H1 (cell line): Measurements from ENCODE around the gene RBM10. TPM values are rescaled to one million over a fixed set of nuclear protein-coding genes. Genes with fewer than 3 reads are reported as not detected.

Source experiments
- CTCF ChIA-PET: fragments of 300-600 bp; sonication (Branson Sonifier 250); formaldehyde crosslinking; loops from one replicate; lab custom pipeline; 2021; ENCODE audit not compliant: partially characterized antibody; lab: Charles Lee
- POLR2A ChIA-PET: fragments of 300-600 bp; sonication (Branson Sonifier 250); formaldehyde crosslinking; loops from one replicate; lab custom pipeline; 2021; ENCODE audit warnings: inconsistent platforms; ENCODE audit not compliant: partially characterized antibody; lab: Charles Lee
- DNase-seq, 2 experiments: peaks; one replicate each; pipeline versions ENCODE4 v3.0.0 to v3.0.0-alpha.2; 2010 to 2022; ENCODE audit warnings: low spot score in 2 of 2, low read depth in 1 of 2, mixed read lengths in 1 of 2
- FAIRE-seq: peaks from 2 replicates; lab custom pipeline; 2011; peaks lifted over from hg19 to GRCh38; lab: Jason Lieb, UNC
- H2AFZ ChIP-seq: 2 replicates; pipeline ENCODE4 v1.8.1; 2012; ENCODE audit warnings: low read length, inconsistent platforms
- H2AK5ac ChIP-seq: 2 replicates; pipeline ENCODE4 v1.6.1; 2013; ENCODE audit warnings: low read depth, low read length
- H2BK120ac ChIP-seq: replicated peaks from 2 replicates; pipeline ENCODE3; 2013; ENCODE audit warnings: low read depth, low read length, inconsistent platforms
- H2BK12ac ChIP-seq: 2 replicates; pipeline ENCODE4 v1.6.1; 2013; ENCODE audit warnings: low read depth, low read length
- H2BK15ac ChIP-seq: 2 replicates; pipeline ENCODE4 v1.6.1; 2013; ENCODE audit warnings: low read length
- H2BK20ac ChIP-seq: 2 replicates; pipeline ENCODE4 v1.6.1; 2013; ENCODE audit warnings: low read length
- H2BK5ac ChIP-seq: 2 replicates; pipeline ENCODE4 v1.6.1; 2013; ENCODE audit warnings: low read depth, low read length
- H3K14ac ChIP-seq: 2 replicates; pipeline ENCODE4 v1.6.1; 2013; ENCODE audit warnings: inconsistent platforms; ENCODE audit not compliant: insufficient read length
- H3K18ac ChIP-seq: 2 replicates; pipeline ENCODE4 v1.6.1; 2013; ENCODE audit warnings: low read length; ENCODE audit errors: extremely low read depth
- H3K23ac ChIP-seq: 2 replicates; pipeline ENCODE4 v1.6.1; 2013; ENCODE audit warnings: inconsistent platforms; ENCODE audit not compliant: insufficient read length
- H3K23me2 ChIP-seq: 2 replicates; pipeline ENCODE4 v1.6.1; 2013; ENCODE audit warnings: low read depth, low read length
- H3K27ac ChIP-seq: 2 replicates; pipeline ENCODE4 v1.6.1; 2011; ENCODE audit warnings: low read depth, low read length, inconsistent platforms
- H3K27me3 ChIP-seq, 4 experiments: replicated peaks in 1 of 4; 1 replicate in 1 of 4; 2 replicates in 3 of 4; pipeline versions ENCODE4 v1.6.1 to v1.8.1; 2011 to 2013; ENCODE audit warnings: low read length in 3 of 4, mild to moderate bottlenecking in 3 of 4, inconsistent platforms in 2 of 4, mixed read lengths in 2 of 4, moderate library complexity in 1 of 4; ENCODE audit not compliant: control insufficient read depth in 3 of 4, insufficient read depth in 3 of 4; ENCODE audit errors: extremely low read depth in 1 of 4
- H3K36me3 ChIP-seq, 4 experiments: 2 replicates each; pipeline versions ENCODE4 v1.6.1 to v1.8.1; 2011 to 2013; ENCODE audit warnings: mild to moderate bottlenecking in 4 of 4, low read length in 3 of 4, moderate library complexity in 2 of 4, control low read depth in 1 of 4, inconsistent platforms in 1 of 4; ENCODE audit not compliant: insufficient read depth in 4 of 4, control insufficient read depth in 2 of 4
- H3K4ac ChIP-seq: replicated peaks from 2 replicates; pipeline ENCODE3; 2013; ENCODE audit warnings: low read length, low read depth, mixed read lengths, inconsistent platforms; ENCODE audit not compliant: insufficient read length
- H3K4me1 ChIP-seq, 4 experiments: replicated peaks in 1 of 4; 1 replicate in 1 of 4; 2 replicates in 3 of 4; pipeline versions ENCODE4 v1.6.1 to v1.8.1; 2011 to 2013; ENCODE audit warnings: low read length in 3 of 4, inconsistent platforms in 2 of 4, mixed read lengths in 1 of 4; ENCODE audit not compliant: insufficient read depth in 4 of 4, control insufficient read depth in 3 of 4
- H3K4me2 ChIP-seq, 2 experiments: 2 replicates each; pipeline versions ENCODE4 v1.6.1 to v1.8.1; 2011 to 2013; ENCODE audit warnings: low read depth in 2 of 2, low read length in 2 of 2, control low read depth in 1 of 2, inconsistent platforms in 1 of 2, mild to moderate bottlenecking in 1 of 2; ENCODE audit not compliant: insufficient read depth in 1 of 2
- H3K4me3 ChIP-seq, 4 experiments: fragments of 200-600, 300-600 bp in 1 of 4; sonication (generic), shearing (Covaris generic), sonication (Bioruptor Twin) in 1 of 4; 2 replicates each; pipeline versions ENCODE4 v1.5.1 to v1.8.1; 2011 to 2016; ENCODE audit warnings: low read length in 4 of 4, low read depth in 3 of 4, control low read depth in 2 of 4, inconsistent platforms in 2 of 4, mild to moderate bottlenecking in 2 of 4, mixed read lengths in 1 of 4, moderate library complexity in 1 of 4; ENCODE audit not compliant: insufficient read depth in 2 of 4; ENCODE audit errors: extremely low read depth in 1 of 4
- H3K56ac ChIP-seq: replicated peaks from 2 replicates; pipeline ENCODE3; 2013; ENCODE audit warnings: low read depth, mild to moderate bottlenecking, mixed read lengths, low read length, inconsistent platforms; ENCODE audit not compliant: insufficient read length
- H3K79me1 ChIP-seq: 2 replicates; pipeline ENCODE4 v1.6.1; 2013; ENCODE audit warnings: low read depth, low read length, control low read depth
- H3K79me2 ChIP-seq, 2 experiments: 2 replicates each; pipeline versions ENCODE4 v1.6.1 to v1.8.1; 2012 to 2013; ENCODE audit warnings: low read length in 2 of 2, mild to moderate bottlenecking in 2 of 2, inconsistent platforms in 1 of 2; ENCODE audit not compliant: insufficient read depth in 2 of 2, control insufficient read depth in 1 of 2
- H3K9ac ChIP-seq, 4 experiments: replicated peaks in 1 of 4; 1 replicate in 1 of 4; 2 replicates in 3 of 4; pipeline versions ENCODE4 v1.6.1 to v1.8.1; 2011 to 2013; ENCODE audit warnings: low read depth in 3 of 4, low read length in 3 of 4, control low read depth in 2 of 4, mild to moderate bottlenecking in 2 of 4, moderate library complexity in 2 of 4, inconsistent platforms in 1 of 4; ENCODE audit errors: extremely low read depth in 1 of 4
- H3K9me3 ChIP-seq, 2 experiments: 2 replicates each; pipeline versions ENCODE4 v1.6.1 to v1.8.1; 2012 to 2013; ENCODE audit warnings: mild to moderate bottlenecking in 2 of 2, moderate library complexity in 2 of 2, control low read depth in 1 of 2, inconsistent platforms in 1 of 2, low read depth in 1 of 2, low read length in 1 of 2, mixed read lengths in 1 of 2; ENCODE audit not compliant: insufficient read depth in 2 of 2
- H4K20me1 ChIP-seq, 2 experiments: replicated peaks in 1 of 2; 2 replicates each; pipeline versions ENCODE3 to v1.8.1; 2011 to 2013; ENCODE audit warnings: inconsistent platforms in 2 of 2, low read length in 2 of 2, mild to moderate bottlenecking in 1 of 2; ENCODE audit not compliant: insufficient read depth in 2 of 2, control insufficient read depth in 1 of 2
- H4K5ac ChIP-seq: 2 replicates; pipeline ENCODE4 v1.6.1; 2013; ENCODE audit warnings: low read length, low read depth, mixed read lengths, inconsistent platforms; ENCODE audit not compliant: insufficient read length
- H4K8ac ChIP-seq: 2 replicates; pipeline ENCODE4 v1.8.0; 2013; ENCODE audit warnings: mild to moderate bottlenecking, moderate library complexity, low read length, inconsistent platforms; ENCODE audit not compliant: insufficient read depth; ENCODE audit errors: extremely low read depth
- H4K91ac ChIP-seq: replicated peaks from 2 replicates; pipeline ENCODE3; 2013; ENCODE audit warnings: low read length, mixed read lengths, inconsistent platforms; ENCODE audit not compliant: insufficient read length
- CREB1 ChIP-seq: IDR thresholded peaks from 2 replicates; pipeline ENCODE4 v1.6.1; 2012; ENCODE audit warnings: inconsistent platforms
- GABPA ChIP-seq: IDR thresholded peaks from 2 replicates; pipeline ENCODE4 v1.6.1; 2011; ENCODE audit warnings: mild to moderate bottlenecking, low read length, moderate library complexity, borderline replicate concordance; ENCODE audit not compliant: insufficient read depth
- KDM4A ChIP-seq: IDR thresholded peaks from one replicate; pipeline ENCODE4 v1.7.1; 2012; ENCODE audit warnings: low read depth, mild to moderate bottlenecking, moderate library complexity, low read length, inconsistent platforms; ENCODE audit not compliant: severe bottlenecking
- NANOG ChIP-seq: IDR thresholded peaks from 2 replicates; pipeline ENCODE4 v1.6.1; 2011; ENCODE audit warnings: low read length, low read depth, mild to moderate bottlenecking, inconsistent platforms; ENCODE audit not compliant: insufficient read depth, poor library complexity, severe bottlenecking
- POLR2A ChIP-seq, 2 experiments: IDR thresholded peaks; 1 replicate in 1 of 2; 2 replicates in 1 of 2; pipeline ENCODE4 v1.6.1; 2011; ENCODE audit warnings: low read depth in 2 of 2, low read length in 2 of 2, mild to moderate bottlenecking in 2 of 2; ENCODE audit errors: control extremely low read depth in 1 of 2
- POU5F1 ChIP-seq: IDR thresholded peaks from 2 replicates; pipeline ENCODE4 v1.6.1; 2011; ENCODE audit warnings: low read depth, mild to moderate bottlenecking, low read length, moderate library complexity
- RNF2 ChIP-seq: fragments of 200-900, 300-1000 bp; sonication (generic); IDR thresholded peaks from 2 replicates; pipeline ENCODE4 v1.7.1; 2016; ENCODE audit warnings: borderline replicate concordance, low read depth, mild to moderate bottlenecking, antibody characterized with exemption, low read length; ENCODE audit not compliant: poor library complexity, severe bottlenecking; ENCODE audit errors: missing control alignments
- SIN3A ChIP-seq, 2 experiments: IDR thresholded peaks in 1 of 2; conservative IDR thresholded peaks in 1 of 2; 2 replicates each; pipeline ENCODE4 v1.6.1; 2011 to 2012; ENCODE audit warnings: low read length in 2 of 2, improper control_type of control experiment in 1 of 2, low read depth in 1 of 2, mild to moderate bottlenecking in 1 of 2
- TAF1 ChIP-seq: IDR thresholded peaks from 2 replicates; pipeline ENCODE4 v1.6.1; 2011; ENCODE audit warnings: mild to moderate bottlenecking, low read depth, low read length
- TBP ChIP-seq: IDR thresholded peaks from 2 replicates; pipeline ENCODE4 v1.6.1; 2011; ENCODE audit warnings: low read depth, low read length, improper control_type of control experiment
- whole genome bisulfite sequencing, 2 experiments: shearing (Covaris generic) in 1 of 2; methylation state at CpG; one replicate each; pipeline versions ENCODE4 v1.1.6 to v1.1.7; 2013 to 2015; ENCODE audit warnings: low lambda C conversion rate in 2 of 2, mixed read lengths in 2 of 2, inconsistent platforms in 1 of 2, low coverage in 1 of 2, missing lambda C conversion rate in 1 of 2; ENCODE audit not compliant: insufficient replicate concordance in 2 of 2, insufficient coverage in 1 of 2, insufficient read length in 1 of 2; ENCODE audit errors: extremely low coverage in 1 of 2, missing lambda C conversion rate in 1 of 2; 5-methylcytosine and 5-hydroxymethylcytosine counted together
- polyA plus RNA-seq, 7 experiments: library from polyadenylated mRNA; depleted of rRNA in 3 of 7; stranded (reverse) in 5 of 7; unstranded in 2 of 7; fragments of >200 nt in 5 of 7; fragments of 200-250 nt in 2 of 7; gene quantifications; 1 replicate in 5 of 7; 2 replicates in 1 of 7; 4 replicates in 1 of 7; pipeline versions ENCODE4 v1.2.1 to v1.2.3, GENCODE V29; 2011 to 2013; ENCODE audit warnings: missing spikeins in 2 of 7, mixed read lengths in 2 of 7
- total RNA-seq: library from RNA; stranded (reverse); fragmentation: NEBNext Ultra II Directional; extraction: Animal tissue kit (Norgen Biotek cat#: 25700); gene quantifications from 2 replicates; pipeline ENCODE4 v1.2.1, GENCODE V29; 2021
- TF ChIP-seq, protein P1 (sequence below), 3 experiments: IDR thresholded peaks; 1 replicate in 2 of 3; 2 replicates in 1 of 3; pipeline versions ENCODE4 v1.5.1 to v1.6.1; 2011; ENCODE audit warnings: low read length in 3 of 3, mild to moderate bottlenecking in 3 of 3, inconsistent platforms in 2 of 3, low read depth in 1 of 3, moderate library complexity in 1 of 3; ENCODE audit not compliant: insufficient read depth in 1 of 3; ENCODE audit errors: control extremely low read depth in 1 of 3

The RBM10 gene
- total and polyA plus RNA-seq, 2 of the 8 experiments (the other 6 are each of a cell fraction or from before 2014, with no cell fraction given) = 35.7 to 64.0 TPM

DNA sequence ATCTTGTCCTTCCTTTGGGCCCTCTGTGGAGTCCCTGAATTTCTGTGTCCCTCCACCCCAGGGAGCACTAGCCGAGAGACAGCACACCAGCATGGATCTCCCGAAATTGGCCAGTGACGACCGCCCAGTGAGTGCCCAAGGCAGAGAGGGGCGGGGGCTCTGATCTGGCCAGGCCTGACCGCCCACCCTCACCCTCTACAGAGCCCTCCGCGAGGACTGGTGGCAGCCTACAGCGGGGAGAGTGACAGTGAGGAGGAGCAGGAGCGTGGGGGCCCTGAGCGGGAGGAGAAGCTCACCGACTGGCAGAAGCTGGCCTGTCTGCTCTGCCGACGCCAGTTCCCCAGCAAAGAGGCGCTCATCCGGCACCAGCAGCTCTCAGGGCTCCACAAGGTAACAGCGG, 40.2 kb downstream of the RBM10 start:
- no peak for DNase-seq
- Histone ChIP-seq H2AFZ (no peak overlapping the region), H3K23ac (no peak overlapping the region), H4K5ac (no peak overlapping the region), H3K79me1 (no peaks in the 10 kb centered on the region), H3K9me3 (no peaks in the 10 kb centered on the region), H4K8ac (no peak overlapping the region), H2BK5ac (no peak overlapping the region), H3K14ac (no peak overlapping the region), H3K9ac (no peak overlapping the region), H2BK20ac (no peak overlapping the region), H3K4me1 (peaks cover 0 to 2% (median 0%) of the 10 kb centered on the region in 4 experiments; a peak in 2 of 7 replicates), H3K56ac (no peak overlapping the region), H2BK120ac (no peak overlapping the region), H3K4me3 (no peak overlapping the region), H3K79me2 (no peaks in the 10 kb centered on the region), H3K4ac (no peak overlapping the region), H4K91ac (no peak overlapping the region), H3K27ac (no peak overlapping the region), H2BK15ac (no peak overlapping the region), H3K4me2 (no peak overlapping the region), H3K36me3 (peaks cover 2 to 33% (median 18%) of the 10 kb centered on the region in 4 experiments; a peak in 6 of 8 replicates), H2AK5ac (no peak overlapping the region), H2BK12ac (no peak overlapping the region), H3K23me2 (no peaks in the 10 kb centered on the region), H3K18ac (no peak overlapping the region), H3K27me3 (no peaks in the 10 kb centered on the region), H4K20me1 (peaks cover 0 to 2% of the 10 kb centered on the region in 2 experiments)
- ChIA-PET POLR2A (interaction anchor here (0.5 to 1.2 kb wide), 2 partner anchors 15 to 91 kb away, joined by 3 to 4 read pairs; no protein-coding TSS in a partner anchor), CTCF (no interaction called here)
- 87% methylated on average over 11 of the region's 17 CpGs; no CpG with 5 or more reads in 1 of the 2 experiments for WGBS, 2 experiments
- no peak for FAIRE-seq
- TF ChIP-seq GABPA (no peak), POLR2A (IDR thresholded peaks at IDR 0.05; ENCODE audit: control extremely low read depth in 1 of 2, low read depth in 2 of 2, low read length in 2 of 2) (no peak), TAF1 (no peak), POU5F1 (no peak), TBP (no peak), SIN3A (conservative IDR thresholded peaks at IDR 0.05 in 1 of 2, IDR thresholded peaks at IDR 0.05 in 1 of 2; ENCODE audit: low read depth in 1 of 2, low read length in 2 of 2) (no peak), RNF2 (no peak), CREB1 (no peak), NANOG (no peak), KDM4A (no peak)
- TF ChIP-seq, protein P1, sequence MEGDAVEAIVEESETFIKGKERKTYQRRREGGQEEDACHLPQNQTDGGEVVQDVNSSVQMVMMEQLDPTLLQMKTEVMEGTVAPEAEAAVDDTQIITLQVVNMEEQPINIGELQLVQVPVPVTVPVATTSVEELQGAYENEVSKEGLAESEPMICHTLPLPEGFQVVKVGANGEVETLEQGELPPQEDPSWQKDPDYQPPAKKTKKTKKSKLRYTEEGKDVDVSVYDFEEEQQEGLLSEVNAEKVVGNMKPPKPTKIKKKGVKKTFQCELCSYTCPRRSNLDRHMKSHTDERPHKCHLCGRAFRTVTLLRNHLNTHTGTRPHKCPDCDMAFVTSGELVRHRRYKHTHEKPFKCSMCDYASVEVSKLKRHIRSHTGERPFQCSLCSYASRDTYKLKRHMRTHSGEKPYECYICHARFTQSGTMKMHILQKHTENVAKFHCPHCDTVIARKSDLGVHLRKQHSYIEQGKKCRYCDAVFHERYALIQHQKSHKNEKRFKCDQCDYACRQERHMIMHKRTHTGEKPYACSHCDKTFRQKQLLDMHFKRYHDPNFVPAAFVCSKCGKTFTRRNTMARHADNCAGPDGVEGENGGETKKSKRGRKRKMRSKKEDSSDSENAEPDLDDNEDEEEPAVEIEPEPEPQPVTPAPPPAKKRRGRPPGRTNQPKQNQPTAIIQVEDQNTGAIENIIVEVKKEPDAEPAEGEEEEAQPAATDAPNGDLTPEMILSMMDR (IDR thresholded peaks at IDR 0.05; ENCODE audit: control extremely low read depth in 1 of 3, insufficient read depth in 1 of 3, low read depth in 1 of 3, low read length in 3 of 3) = no peak
